GM12872 (cell line): ENCODE results near the gene TUBGCP3.

Experiments used
- CTCF ChIP-seq: IDR thresholded peaks from 3 replicates; pipeline ENCODE4 v1.5.1; 2011; ENCODE audit warnings: low read depth, mild to moderate bottlenecking, low read length, moderate library complexity; ENCODE audit not compliant: insufficient read depth

The TUBGCP3 gene

DNA sequence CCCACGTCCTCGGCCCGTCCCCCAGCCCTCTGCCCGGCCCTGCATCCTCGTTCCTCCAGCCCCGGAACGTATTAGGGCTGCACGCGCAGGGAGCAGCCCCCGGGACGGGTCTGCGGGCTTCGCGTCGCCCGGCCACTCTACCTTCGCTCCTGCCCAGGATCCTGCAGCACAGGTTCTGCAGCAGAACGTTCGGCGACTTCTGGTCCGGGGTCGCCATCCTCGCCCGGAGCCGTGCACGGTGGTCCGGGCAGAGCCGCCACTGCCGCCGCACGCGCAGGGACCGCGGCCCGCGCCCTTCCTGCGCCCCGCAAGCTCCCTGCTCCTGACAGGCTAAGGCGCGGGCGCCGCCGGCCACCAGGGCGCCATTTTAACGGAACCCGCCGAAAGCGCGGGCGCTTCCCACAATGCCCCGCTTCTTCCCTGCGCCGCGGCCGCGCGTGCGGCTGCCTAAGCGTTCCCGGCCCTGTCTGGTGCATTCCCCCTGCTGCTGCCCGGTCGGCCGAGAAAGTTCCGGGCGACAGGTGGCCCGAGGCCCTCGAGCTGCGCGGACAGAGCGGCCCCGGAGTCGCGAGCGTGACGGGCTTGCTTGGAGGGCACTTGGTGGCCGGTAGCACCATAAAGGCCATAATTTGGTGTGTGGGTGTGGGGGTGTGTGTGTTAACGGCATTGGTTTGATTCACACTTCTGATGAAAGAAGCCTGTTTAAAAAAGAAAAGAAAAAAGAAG lies at the start of gene TUBGCP3:
TUBGCP3 (minus strand) TSS at position 390 of the 726 bp plus-strand sequence; CDS start at position 217, 173 bp downstream.
- no peak for TF ChIP-seq CTCF

GRCh38 chr13:112637017-112637801 lies 49.3 kb upstream of the TUBGCP3 start:
- TF ChIP-seq CTCF = no peak

DNA sequence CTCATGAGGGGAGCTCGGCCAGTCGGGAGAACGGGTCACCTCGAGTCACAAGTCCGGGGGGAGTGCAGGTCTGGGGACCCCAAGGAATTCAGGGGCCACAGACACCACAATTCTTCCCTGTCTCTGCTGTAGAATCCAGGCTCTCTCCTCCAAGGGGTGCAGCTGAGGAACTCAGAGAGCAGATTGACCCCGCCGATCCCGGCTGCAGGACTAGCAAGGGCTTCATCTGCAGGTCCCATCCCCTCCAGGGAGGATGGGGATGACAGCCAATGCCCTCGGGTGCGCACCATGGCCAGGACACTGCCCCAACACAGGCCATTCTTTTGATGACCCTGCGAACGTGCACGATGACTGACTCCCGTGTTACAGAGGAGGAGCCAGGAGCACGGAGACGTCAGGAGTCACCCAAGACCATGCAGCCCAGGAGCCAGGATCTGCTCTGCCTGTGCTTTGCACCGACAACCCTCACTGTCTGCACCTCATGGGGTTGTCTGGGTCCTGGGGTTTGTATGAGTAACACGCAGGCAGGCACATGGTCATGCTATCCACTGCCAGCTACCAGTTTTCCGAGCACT lies 48.5 kb upstream of the TUBGCP3 start:
- no peak for TF ChIP-seq CTCF

GRCh38 chr13:112635323-112635722 lies 47.4 kb upstream of the TUBGCP3 start:
- TF ChIP-seq CTCF = no peak

DNA sequence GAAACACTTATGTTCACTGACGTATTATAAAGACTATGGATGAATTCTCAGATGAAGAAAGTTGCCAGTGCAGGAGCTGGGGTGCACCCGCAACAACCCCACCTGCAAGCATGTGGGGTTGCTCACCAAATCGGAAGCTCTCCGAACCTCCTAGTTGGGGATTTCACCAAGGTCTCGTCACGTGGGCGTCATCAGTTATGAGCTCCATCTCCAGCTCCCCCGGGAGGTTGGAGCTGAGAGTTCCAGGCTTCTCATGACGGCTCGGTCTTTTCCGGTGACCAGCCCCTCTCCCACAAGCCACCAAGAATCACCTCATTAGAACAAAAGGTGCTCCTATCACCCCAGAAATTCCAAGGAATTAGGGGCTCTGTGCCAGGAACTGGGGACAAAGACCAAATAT lies 46.1 kb upstream of the TUBGCP3 start:
- no peak for TF ChIP-seq CTCF

GRCh38 chr13:112629161-112629560 lies 41.2 kb upstream of the TUBGCP3 start:
- no peak for TF ChIP-seq CTCF

DNA sequence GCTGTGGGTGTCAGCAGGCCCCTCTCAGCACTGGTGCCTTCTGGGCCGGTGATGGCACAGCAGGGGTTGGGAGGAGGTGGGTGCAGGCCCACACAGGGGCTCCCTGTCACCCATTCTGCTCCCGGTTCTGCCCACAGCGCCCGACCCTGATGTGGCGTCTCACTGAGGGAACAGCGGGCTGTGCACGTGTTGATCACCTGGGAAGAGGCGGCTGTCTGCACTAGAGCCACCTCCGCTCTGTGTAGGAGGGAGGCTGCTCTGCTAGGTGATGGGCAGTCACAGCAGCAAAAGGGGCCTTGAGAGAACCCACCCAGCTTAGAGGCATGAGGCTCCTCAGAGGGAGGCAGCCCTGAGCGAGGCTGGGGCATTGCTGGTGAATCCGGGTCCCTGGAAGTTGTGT lies 39.2 kb upstream of the TUBGCP3 start:
- no peak for TF ChIP-seq CTCF
